A549 (cell line): ENCODE measurements around the gene PMFBP1.

Experiments used
- CBX8 ChIP-seq: fragments of 200-600 bp; sonication (generic); IDR thresholded peaks from 2 replicates; pipeline ENCODE4 v1.6.1; 2016
- EP300 ChIP-seq, 2 experiments: fragments of >200 bp; sonication (Bioruptor Twin); formaldehyde crosslinking; IDR thresholded peaks; 2 replicates in 1 of 2; 3 replicates in 1 of 2; pipeline ENCODE4 v1.6.1; 2016 to 2017
- FOSB ChIP-seq: fragments of 250-450 bp; sonication (Bioruptor Pico); IDR thresholded peaks from 2 replicates; pipeline ENCODE4 v1.5.0; 2020; ENCODE audit warnings: mild to moderate bottlenecking, moderate library complexity
- KDM5A ChIP-seq: fragments of 200-600 bp; sonication (generic); IDR thresholded peaks from 2 replicates; pipeline ENCODE4 v1.6.1; 2016; ENCODE audit warnings: antibody characterized with exemption, mild to moderate bottlenecking
- POLR2A ChIP-seq: IDR thresholded peaks from 2 replicates; pipeline ENCODE4 v1.6.1; 2012; ENCODE audit warnings: mild to moderate bottlenecking, low read length
- RAD21 ChIP-seq, 2 experiments: fragments of >200 bp in 1 of 2; sonication (Bioruptor Twin) in 1 of 2; formaldehyde crosslinking in 1 of 2; IDR thresholded peaks in 1 of 2; conservative IDR thresholded peaks in 1 of 2; 2 replicates in 1 of 2; 3 replicates in 1 of 2; pipeline ENCODE4 v1.6.1; 2012 to 2018; ENCODE audit warnings: inconsistent platforms in 1 of 2
- TF ChIP-seq, protein P1 (sequence below): fragments of >200 bp; sonication (Bioruptor Twin); formaldehyde crosslinking; IDR thresholded peaks from 3 replicates; pipeline ENCODE4 v1.5.1; 2016
- TF ChIP-seq, protein P2 (sequence below): fragments of 450-650 bp; IDR thresholded peaks from 2 replicates; pipeline ENCODE4 v1.6.1; 2014; ENCODE audit warnings: antibody characterized with exemption
- TF ChIP-seq, protein P3 (sequence below): fragments of 200-600 bp; sonication (generic); IDR thresholded peaks from 2 replicates; pipeline ENCODE4 v1.6.1; 2016; ENCODE audit warnings: antibody characterized with exemption, mild to moderate bottlenecking, moderate library complexity
- TF ChIP-seq, protein P4 (sequence below): fragments of >200 bp; sonication (Bioruptor Twin); formaldehyde crosslinking; IDR thresholded peaks from 2 replicates; pipeline ENCODE4 v1.6.1; 2016

- TF ChIP-seq RAD21 (conservative IDR thresholded peaks at IDR 0.05 in 1 of 2, IDR thresholded peaks at IDR 0.05 in 1 of 2) (no peak), POLR2A (no peak), KDM5A (no peak), FOSB (CRISPR knock-in tag) (no peak), CBX8 (no peak), EP300 (IDR thresholded peaks at IDR 0.05) (no peak)
- TF ChIP-seq, protein P1, sequence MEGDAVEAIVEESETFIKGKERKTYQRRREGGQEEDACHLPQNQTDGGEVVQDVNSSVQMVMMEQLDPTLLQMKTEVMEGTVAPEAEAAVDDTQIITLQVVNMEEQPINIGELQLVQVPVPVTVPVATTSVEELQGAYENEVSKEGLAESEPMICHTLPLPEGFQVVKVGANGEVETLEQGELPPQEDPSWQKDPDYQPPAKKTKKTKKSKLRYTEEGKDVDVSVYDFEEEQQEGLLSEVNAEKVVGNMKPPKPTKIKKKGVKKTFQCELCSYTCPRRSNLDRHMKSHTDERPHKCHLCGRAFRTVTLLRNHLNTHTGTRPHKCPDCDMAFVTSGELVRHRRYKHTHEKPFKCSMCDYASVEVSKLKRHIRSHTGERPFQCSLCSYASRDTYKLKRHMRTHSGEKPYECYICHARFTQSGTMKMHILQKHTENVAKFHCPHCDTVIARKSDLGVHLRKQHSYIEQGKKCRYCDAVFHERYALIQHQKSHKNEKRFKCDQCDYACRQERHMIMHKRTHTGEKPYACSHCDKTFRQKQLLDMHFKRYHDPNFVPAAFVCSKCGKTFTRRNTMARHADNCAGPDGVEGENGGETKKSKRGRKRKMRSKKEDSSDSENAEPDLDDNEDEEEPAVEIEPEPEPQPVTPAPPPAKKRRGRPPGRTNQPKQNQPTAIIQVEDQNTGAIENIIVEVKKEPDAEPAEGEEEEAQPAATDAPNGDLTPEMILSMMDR = no peak
- TF ChIP-seq, protein P2, sequence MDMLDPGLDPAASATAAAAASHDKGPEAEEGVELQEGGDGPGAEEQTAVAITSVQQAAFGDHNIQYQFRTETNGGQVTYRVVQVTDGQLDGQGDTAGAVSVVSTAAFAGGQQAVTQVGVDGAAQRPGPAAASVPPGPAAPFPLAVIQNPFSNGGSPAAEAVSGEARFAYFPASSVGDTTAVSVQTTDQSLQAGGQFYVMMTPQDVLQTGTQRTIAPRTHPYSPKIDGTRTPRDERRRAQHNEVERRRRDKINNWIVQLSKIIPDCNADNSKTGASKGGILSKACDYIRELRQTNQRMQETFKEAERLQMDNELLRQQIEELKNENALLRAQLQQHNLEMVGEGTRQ = no peak
- TF ChIP-seq, protein P3, sequence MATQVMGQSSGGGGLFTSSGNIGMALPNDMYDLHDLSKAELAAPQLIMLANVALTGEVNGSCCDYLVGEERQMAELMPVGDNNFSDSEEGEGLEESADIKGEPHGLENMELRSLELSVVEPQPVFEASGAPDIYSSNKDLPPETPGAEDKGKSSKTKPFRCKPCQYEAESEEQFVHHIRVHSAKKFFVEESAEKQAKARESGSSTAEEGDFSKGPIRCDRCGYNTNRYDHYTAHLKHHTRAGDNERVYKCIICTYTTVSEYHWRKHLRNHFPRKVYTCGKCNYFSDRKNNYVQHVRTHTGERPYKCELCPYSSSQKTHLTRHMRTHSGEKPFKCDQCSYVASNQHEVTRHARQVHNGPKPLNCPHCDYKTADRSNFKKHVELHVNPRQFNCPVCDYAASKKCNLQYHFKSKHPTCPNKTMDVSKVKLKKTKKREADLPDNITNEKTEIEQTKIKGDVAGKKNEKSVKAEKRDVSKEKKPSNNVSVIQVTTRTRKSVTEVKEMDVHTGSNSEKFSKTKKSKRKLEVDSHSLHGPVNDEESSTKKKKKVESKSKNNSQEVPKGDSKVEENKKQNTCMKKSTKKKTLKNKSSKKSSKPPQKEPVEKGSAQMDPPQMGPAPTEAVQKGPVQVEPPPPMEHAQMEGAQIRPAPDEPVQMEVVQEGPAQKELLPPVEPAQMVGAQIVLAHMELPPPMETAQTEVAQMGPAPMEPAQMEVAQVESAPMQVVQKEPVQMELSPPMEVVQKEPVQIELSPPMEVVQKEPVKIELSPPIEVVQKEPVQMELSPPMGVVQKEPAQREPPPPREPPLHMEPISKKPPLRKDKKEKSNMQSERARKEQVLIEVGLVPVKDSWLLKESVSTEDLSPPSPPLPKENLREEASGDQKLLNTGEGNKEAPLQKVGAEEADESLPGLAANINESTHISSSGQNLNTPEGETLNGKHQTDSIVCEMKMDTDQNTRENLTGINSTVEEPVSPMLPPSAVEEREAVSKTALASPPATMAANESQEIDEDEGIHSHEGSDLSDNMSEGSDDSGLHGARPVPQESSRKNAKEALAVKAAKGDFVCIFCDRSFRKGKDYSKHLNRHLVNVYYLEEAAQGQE = no peak
- TF ChIP-seq, protein P4, sequence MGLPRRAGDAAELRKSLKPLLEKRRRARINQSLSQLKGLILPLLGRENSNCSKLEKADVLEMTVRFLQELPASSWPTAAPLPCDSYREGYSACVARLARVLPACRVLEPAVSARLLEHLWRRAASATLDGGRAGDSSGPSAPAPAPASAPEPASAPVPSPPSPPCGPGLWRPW = no peak
These were observed 43.3 kb downstream of the PMFBP1 start for GRCh38 chr16:72128701-72129100.
